Nephron progenitor cell (in vitro differentiated cells): Measurements from ENCODE around the gene PALLD.

Experiments
- DNase-seq: peaks from one replicate; pipeline ENCODE4 v3.0.0; 2021
- H3K27ac Mint-ChIP-seq: 2 replicates; pipeline ENCODE4 v1.8.0; 2021; ENCODE audit warnings: mild to moderate bottlenecking, moderate library complexity, mixed read lengths
- H3K27me3 Mint-ChIP-seq: 2 replicates; pipeline ENCODE4 v1.8.0; 2021; ENCODE audit warnings: mild to moderate bottlenecking, low read depth, mixed read lengths; ENCODE audit not compliant: poor library complexity
- H3K36me3 Mint-ChIP-seq: 2 replicates; pipeline ENCODE4 v1.8.0; 2021; ENCODE audit warnings: low read depth, mixed read lengths
- H3K4me1 Mint-ChIP-seq: 2 replicates; pipeline ENCODE4 v1.8.0; 2021; ENCODE audit warnings: mixed read lengths
- H3K4me3 Mint-ChIP-seq: 2 replicates; pipeline ENCODE4 v1.8.0; 2021; ENCODE audit warnings: mild to moderate bottlenecking, moderate library complexity, mixed read lengths
- H3K9me3 Mint-ChIP-seq: 2 replicates; pipeline ENCODE4 v1.8.0; 2021; ENCODE audit warnings: mild to moderate bottlenecking, moderate library complexity, mixed read lengths
- TF ChIP-seq, protein P1 (sequence below): fragments of 200-600 bp; sonication (generic); IDR thresholded peaks from 2 replicates; pipeline ENCODE4 v1.5.0; 2021; ENCODE audit warnings: antibody characterized with exemption

PALLD gene

GRCh38 chr4:168516841-168517240, 20.0 kb downstream of the PALLD start:
- Mint-ChIP-seq H3K36me3 (no peaks in the 10 kb centered on the region), H3K4me3 (no peak overlapping the region), H3K9me3 (no peaks in the 10 kb centered on the region), H3K4me1 (peaks cover 14% of the 10 kb centered on the region), H3K27me3 (no peaks in the 10 kb centered on the region), H3K27ac (no peak overlapping the region)
- no peak for DNase-seq
- TF ChIP-seq, protein P1, sequence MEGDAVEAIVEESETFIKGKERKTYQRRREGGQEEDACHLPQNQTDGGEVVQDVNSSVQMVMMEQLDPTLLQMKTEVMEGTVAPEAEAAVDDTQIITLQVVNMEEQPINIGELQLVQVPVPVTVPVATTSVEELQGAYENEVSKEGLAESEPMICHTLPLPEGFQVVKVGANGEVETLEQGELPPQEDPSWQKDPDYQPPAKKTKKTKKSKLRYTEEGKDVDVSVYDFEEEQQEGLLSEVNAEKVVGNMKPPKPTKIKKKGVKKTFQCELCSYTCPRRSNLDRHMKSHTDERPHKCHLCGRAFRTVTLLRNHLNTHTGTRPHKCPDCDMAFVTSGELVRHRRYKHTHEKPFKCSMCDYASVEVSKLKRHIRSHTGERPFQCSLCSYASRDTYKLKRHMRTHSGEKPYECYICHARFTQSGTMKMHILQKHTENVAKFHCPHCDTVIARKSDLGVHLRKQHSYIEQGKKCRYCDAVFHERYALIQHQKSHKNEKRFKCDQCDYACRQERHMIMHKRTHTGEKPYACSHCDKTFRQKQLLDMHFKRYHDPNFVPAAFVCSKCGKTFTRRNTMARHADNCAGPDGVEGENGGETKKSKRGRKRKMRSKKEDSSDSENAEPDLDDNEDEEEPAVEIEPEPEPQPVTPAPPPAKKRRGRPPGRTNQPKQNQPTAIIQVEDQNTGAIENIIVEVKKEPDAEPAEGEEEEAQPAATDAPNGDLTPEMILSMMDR, result no peak

GRCh38 chr4:168519576-168519975, 22.7 kb downstream of the PALLD start:
- H3K9me3 Mint-ChIP-seq, result no peaks in the 10 kb centered on the region
- H3K36me3 Mint-ChIP-seq, result no peaks in the 10 kb centered on the region
- H3K27me3 Mint-ChIP-seq, result no peaks in the 10 kb centered on the region
- no peak for DNase-seq
- TF ChIP-seq, protein P1, result no peak
- peaks cover 14% of the 10 kb centered on the region for H3K4me1 Mint-ChIP-seq
- no peak overlapping the region for H3K27ac Mint-ChIP-seq
- H3K4me3 Mint-ChIP-seq, result no peak overlapping the region

GRCh38 chr4:168521721-168522120, 24.9 kb downstream of the PALLD start:
- H3K27ac Mint-ChIP-seq, result no peak overlapping the region
- H3K4me3 Mint-ChIP-seq, result no peak overlapping the region
- H3K4me1 Mint-ChIP-seq, result peaks cover 14% of the 10 kb centered on the region
- TF ChIP-seq, protein P1, result no peak
- no peaks in the 10 kb centered on the region for H3K36me3 Mint-ChIP-seq
- no peaks in the 10 kb centered on the region for H3K27me3 Mint-ChIP-seq
- no peak for DNase-seq
- H3K9me3 Mint-ChIP-seq, result no peaks in the 10 kb centered on the region

GRCh38 chr4:168522356-168522755, 25.5 kb downstream of the PALLD start:
- TF ChIP-seq, protein P1, result no peak
- H3K9me3 Mint-ChIP-seq, result no peaks in the 10 kb centered on the region
- no peak overlapping the region for H3K27ac Mint-ChIP-seq
- H3K4me3 Mint-ChIP-seq, result no peak overlapping the region
- DNase-seq, result no peak
- H3K4me1 Mint-ChIP-seq, result peaks cover 14% of the 10 kb centered on the region
- no peaks in the 10 kb centered on the region for H3K27me3 Mint-ChIP-seq
- H3K36me3 Mint-ChIP-seq, result no peaks in the 10 kb centered on the region

DNA sequence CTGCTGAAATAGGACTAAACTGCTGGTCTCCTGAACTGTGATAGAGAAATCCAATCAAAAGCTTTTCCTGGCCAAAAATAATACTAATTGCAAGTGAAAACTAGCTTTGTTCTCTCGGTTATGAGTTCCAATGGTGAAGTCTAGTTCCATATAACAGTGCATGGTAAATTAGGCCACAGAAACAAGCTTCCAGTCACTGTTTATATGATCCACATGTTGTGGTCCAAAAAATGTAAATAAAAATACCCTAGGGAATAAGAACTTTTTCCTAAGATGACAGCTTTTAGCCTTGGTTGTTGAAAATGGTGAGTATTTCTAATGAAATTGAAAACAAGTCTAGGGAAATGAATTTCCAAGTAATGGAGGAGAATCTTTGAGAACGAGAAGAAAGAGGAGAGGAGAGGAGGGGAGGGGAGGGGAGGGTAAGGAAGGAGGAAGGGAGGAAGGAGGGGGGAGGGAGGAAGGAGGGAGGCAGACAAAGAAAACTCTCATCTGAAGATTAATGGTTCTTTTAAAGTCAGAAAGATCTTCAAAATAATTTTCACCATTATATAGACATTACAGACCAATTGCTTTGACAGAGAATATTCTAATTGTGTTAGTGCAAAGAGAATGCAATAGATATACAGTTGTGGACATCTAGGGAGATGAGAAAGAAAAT, 26.1 kb downstream of the PALLD start:
- Mint-ChIP-seq H3K36me3 (no peaks in the 10 kb centered on the region), H3K4me3 (no peak overlapping the region), H3K27ac (no peak overlapping the region), H3K27me3 (no peaks in the 10 kb centered on the region), H3K9me3 (no peaks in the 10 kb centered on the region), H3K4me1 (peaks cover 14% of the 10 kb centered on the region)
- DNase-seq, result no peak
- TF ChIP-seq, protein P1, result no peak

- no peak for DNase-seq
- TF ChIP-seq, protein P1, result no peak
- no peak overlapping the region for H3K4me3 Mint-ChIP-seq
- H3K36me3 Mint-ChIP-seq, result no peaks in the 10 kb centered on the region
- no peaks in the 10 kb centered on the region for H3K9me3 Mint-ChIP-seq
- no peaks in the 10 kb centered on the region for H3K27me3 Mint-ChIP-seq
- no peak overlapping the region for H3K27ac Mint-ChIP-seq
- peaks cover 14% of the 10 kb centered on the region for H3K4me1 Mint-ChIP-seq
Observed at GRCh38 chr4:168524006-168524405, 27.2 kb downstream of the PALLD start.
